NCI-H510A treated with DMSO at 0.1 percent for 48 hours (cell line): ENCODE results near the gene MYZAP.
"Not testable (repeated sequence)": the region's sequence is repeated elsewhere in the genome, so short reads cannot be mapped to it uniquely, and the experiment has no call there.

Experiments used
- DNase-seq: peaks from one replicate; lab custom pipeline; 2025; lab: John Stamatoyannopoulos, UW

The MYZAP gene

GRCh38 chr15:57594479-57594878 lies 2.8 kb downstream of the MYZAP start:
- no peak for DNase-seq

GRCh38 chr15:57595011-57595866 lies 3.5 kb downstream of the MYZAP start:
- DNase-seq, result no peak

- DNase-seq, result no peak
These were observed 4.7 kb downstream of the MYZAP start for GRCh38 chr15:57596301-57596855.

- no peak for DNase-seq
These were observed 5.3 kb downstream of the MYZAP start for GRCh38 chr15:57596978-57597377.

GRCh38 chr15:57597431-57597830 lies 5.7 kb downstream of the MYZAP start:
- no peak for DNase-seq

- DNase-seq, result no peak
These were observed 6.6 kb downstream of the MYZAP start for GRCh38 chr15:57598346-57598745.

GRCh38 chr15:57599296-57599810 lies 7.6 kb downstream of the MYZAP start:
- no peak for DNase-seq

GRCh38 chr15:57600197-57600596 lies 8.5 kb downstream of the MYZAP start:
- no peak for DNase-seq

- DNase-seq, result no peak
These were observed 12.8 kb downstream of the MYZAP start for GRCh38 chr15:57604507-57604906.

GRCh38 chr15:57605491-57605890 lies 13.8 kb downstream of the MYZAP start:
- DNase-seq, result no peak

GRCh38 chr15:57606048-57606447 lies 14.3 kb downstream of the MYZAP start:
- DNase-seq, result no peak

GRCh38 chr15:57606816-57607215 lies 15.1 kb downstream of the MYZAP start:
- DNase-seq, result no peak

- DNase-seq, result no peak
These were observed 15.9 kb downstream of the MYZAP start for GRCh38 chr15:57607570-57608000.

- DNase-seq, result no peak
These were observed 18.3 kb downstream of the MYZAP start for GRCh38 chr15:57609805-57610529.

- no peak for DNase-seq
These were observed 19.4 kb downstream of the MYZAP start for GRCh38 chr15:57611123-57611522.

- DNase-seq, result no peak
These were observed 20.2 kb downstream of the MYZAP start for GRCh38 chr15:57611938-57612337.

GRCh38 chr15:57614241-57614640 lies 22.5 kb downstream of the MYZAP start:
- DNase-seq, result no peak

GRCh38 chr15:57615951-57616496 lies 24.3 kb downstream of the MYZAP start:
- DNase-seq, result not testable (repeated sequence)

GRCh38 chr15:57618325-57618724 lies 26.6 kb downstream of the MYZAP start:
- no peak for DNase-seq

GRCh38 chr15:57619746-57620145 lies 28.0 kb downstream of the MYZAP start:
- DNase-seq, result no peak

GRCh38 chr15:57624730-57625129 lies 33.0 kb downstream of the MYZAP start:
- DNase-seq, result no peak

GRCh38 chr15:57625703-57626448 lies 34.2 kb downstream of the MYZAP start:
- DNase-seq, result no peak
